WTC11 (cell line): Measurements from ENCODE around the gene KCNIP4. TPM values are rescaled to one million over a fixed set of nuclear protein-coding genes. Genes with fewer than 3 reads are reported as not detected.

Experiments
- ATAC-seq: fragments of 200-7000 bp; cut with Tn5 transposase; 2 replicates; pipeline ENCODE4 v1.10.0; 2021; ENCODE audit warnings: mild to moderate bottlenecking, moderate library complexity
- CTCF ChIA-PET: fragments of 300-600 bp; sonication (Branson Sonifier 250); formaldehyde crosslinking; loops from one replicate; lab custom pipeline; 2021; ENCODE audit warnings: antibody characterized with exemption; lab: Charles Lee
- POLR2A ChIA-PET: fragments of 350-600 bp; sonication (Branson Sonifier 250); formaldehyde crosslinking; loops from one replicate; lab custom pipeline; 2021; ENCODE audit warnings: antibody characterized with exemption; lab: Charles Lee
- DNase-seq: peaks from one replicate; pipeline ENCODE4 v3.0.0; 2021; ENCODE audit warnings: low spot score
- H3K27ac Mint-ChIP-seq: 2 replicates; pipeline ENCODE4 v1.8.0; 2021; ENCODE audit warnings: mixed read lengths
- H3K27me3 Mint-ChIP-seq: 2 replicates; pipeline ENCODE4 v1.8.0; 2021; ENCODE audit warnings: low read depth, mild to moderate bottlenecking, moderate library complexity, mixed read lengths
- H3K36me3 Mint-ChIP-seq: 2 replicates; pipeline ENCODE4 v1.8.0; 2021; ENCODE audit warnings: mixed read lengths
- H3K4me1 Mint-ChIP-seq: 2 replicates; pipeline ENCODE4 v1.8.0; 2022; ENCODE audit warnings: mixed read lengths
- H3K4me3 Mint-ChIP-seq: 2 replicates; pipeline ENCODE4 v1.8.0; 2021; ENCODE audit warnings: mild to moderate bottlenecking, moderate library complexity, mixed read lengths
- H3K9me3 Mint-ChIP-seq: 2 replicates; pipeline ENCODE4 v1.8.0; 2021; ENCODE audit warnings: mixed read lengths
- AR ChIP-seq: fragments of 250-450 bp; sonication (Bioruptor Pico); IDR thresholded peaks from 2 replicates; pipeline ENCODE4 v1.9.0; 2021; ENCODE audit warnings: mild to moderate bottlenecking
- CTCF ChIP-seq: fragments of 200-600 bp; IDR thresholded peaks from 2 replicates; pipeline ENCODE4 v1.8.0; 2022; ENCODE audit warnings: antibody characterized with exemption
- E2F4 ChIP-seq: sonication (generic); formaldehyde crosslinking; IDR thresholded peaks from 2 replicates; pipeline ENCODE4 v1.8.1; 2022; ENCODE audit warnings: low read depth, mild to moderate bottlenecking, moderate library complexity, missing genetic modification reagents, borderline replicate concordance
- FOXK1 ChIP-seq: sonication (generic); formaldehyde crosslinking; IDR thresholded peaks from 2 replicates; pipeline ENCODE4 v1.8.0; 2022; ENCODE audit warnings: mild to moderate bottlenecking, moderate library complexity, missing genetic modification reagents
- IRF1 ChIP-seq: sonication (generic); formaldehyde crosslinking; IDR thresholded peaks from 2 replicates; pipeline ENCODE4 v1.8.0; 2023; ENCODE audit warnings: missing genetic modification reagents
- JUN ChIP-seq: sonication (generic); formaldehyde crosslinking; IDR thresholded peaks from 2 replicates; pipeline ENCODE4 v1.8.0; 2023; ENCODE audit warnings: mild to moderate bottlenecking, missing genetic modification reagents
- KAT7 ChIP-seq: sonication (generic); formaldehyde crosslinking; IDR thresholded peaks from 2 replicates; pipeline ENCODE4 v1.8.1; 2023; ENCODE audit warnings: missing genetic modification reagents, mild to moderate bottlenecking, borderline replicate concordance
- MLX ChIP-seq: sonication (generic); formaldehyde crosslinking; IDR thresholded peaks from 2 replicates; pipeline ENCODE4 v1.8.1; 2023; ENCODE audit warnings: mild to moderate bottlenecking, missing genetic modification reagents, moderate library complexity
- MYBL2 ChIP-seq: sonication (generic); formaldehyde crosslinking; IDR thresholded peaks from 2 replicates; pipeline ENCODE4 v1.8.1; 2023; ENCODE audit warnings: mild to moderate bottlenecking, moderate library complexity, missing genetic modification reagents
- NFYB ChIP-seq: sonication (generic); formaldehyde crosslinking; conservative IDR thresholded peaks from 2 replicates; pipeline ENCODE4 v1.8.0; 2022; ENCODE audit warnings: low read depth, missing genetic modification reagents
- NR2C2 ChIP-seq: sonication (generic); formaldehyde crosslinking; IDR thresholded peaks from 2 replicates; pipeline ENCODE4 v1.8.0; 2022; ENCODE audit warnings: mild to moderate bottlenecking, missing genetic modification reagents
- NR3C1 ChIP-seq: sonication (generic); formaldehyde crosslinking; conservative IDR thresholded peaks from 2 replicates; pipeline ENCODE4 v1.8.1; 2023; ENCODE audit warnings: low read depth, mild to moderate bottlenecking, missing genetic modification reagents
- USF1 ChIP-seq: sonication (generic); formaldehyde crosslinking; IDR thresholded peaks from 2 replicates; pipeline ENCODE4 v1.8.0; 2022; ENCODE audit warnings: mild to moderate bottlenecking, missing genetic modification reagents
- ZBTB43 ChIP-seq: sonication (generic); formaldehyde crosslinking; IDR thresholded peaks from 2 replicates; pipeline ENCODE4 v1.8.1; 2023; ENCODE audit warnings: mild to moderate bottlenecking, missing genetic modification reagents
- ZNF138 ChIP-seq: sonication (generic); formaldehyde crosslinking; conservative IDR thresholded peaks from 2 replicates; pipeline ENCODE4 v1.8.1; 2022; ENCODE audit warnings: mild to moderate bottlenecking, moderate library complexity, missing genetic modification reagents
- ZNF263 ChIP-seq: sonication (generic); formaldehyde crosslinking; IDR thresholded peaks from 2 replicates; pipeline ENCODE4 v1.8.1; 2022; ENCODE audit warnings: low read depth, mild to moderate bottlenecking, moderate library complexity, missing genetic modification reagents
- ZNF423 ChIP-seq: fragments of 250-450 bp; sonication (Bioruptor Pico); IDR thresholded peaks from 2 replicates; pipeline ENCODE4 v2.1.2; 2022; ENCODE audit warnings: mild to moderate bottlenecking, moderate library complexity
- ZNF512 ChIP-seq: sonication (generic); formaldehyde crosslinking; IDR thresholded peaks from 2 replicates; pipeline ENCODE4 v1.8.1; 2022; ENCODE audit warnings: missing genetic modification reagents, borderline replicate concordance
- ZSCAN18 ChIP-seq: fragments of 250-450 bp; sonication (Bioruptor Pico); IDR thresholded peaks from 2 replicates; pipeline ENCODE4 v2.1.2; 2022; ENCODE audit warnings: mild to moderate bottlenecking, moderate library complexity
- total RNA-seq: library from RNA; stranded (reverse); gene quantifications from 3 replicates; pipeline ENCODE4 v1.2.3, GENCODE V29; 2021

The KCNIP4 gene
- total RNA-seq, 1 experiment from 2014 or later, result not detected

- no peak for TF ChIP-seq ZBTB43
Measured at GRCh38 chr4:21450331-21450730, 498.2 kb downstream of the KCNIP4 start (continued).

GRCh38 chr4:21447301-21448054, 501.1 kb downstream of the KCNIP4 start:
- Mint-ChIP-seq H3K27me3 (no peaks in the 10 kb centered on the region; the same call in 1 of the 2 replicates), H3K36me3 (no peaks in the 10 kb centered on the region), H3K9me3 (0 out of 2 replicates have a peak, but pooled peaks cover 4% of the 10 kb centered on the region), H3K27ac (no peak overlapping the region)
- no peak for DNase-seq
- CTCF ChIA-PET, result interaction anchor here (0.7 to 1.4 kb wide), 4 partner anchors 22 to 674 kb away, joined by 3 to 6 read pairs (median 4); no protein-coding TSS in a partner anchor
- POLR2A ChIA-PET, result no interaction called here
- no peak for TF ChIP-seq E2F4 (CRISPR knock-in tag)
- TF ChIP-seq NR3C1 (CRISPR knock-in tag), result no peak
- no peak for TF ChIP-seq ZNF138 (CRISPR knock-in tag)
- no peak for TF ChIP-seq MLX (CRISPR knock-in tag)
- TF ChIP-seq KAT7, result no peak
- TF ChIP-seq CTCF, result no peak
- TF ChIP-seq FOXK1, result no peak
- no peak for TF ChIP-seq IRF1 (CRISPR knock-in tag)
- TF ChIP-seq ZNF423 (CRISPR knock-in tag), result no peak
- no peak for TF ChIP-seq NR2C2 (CRISPR knock-in tag)
- TF ChIP-seq NFYB (CRISPR knock-in tag), result no peak
- no peak for TF ChIP-seq AR (CRISPR knock-in tag)
- TF ChIP-seq USF1 (CRISPR knock-in tag), result no peak
- no peak for TF ChIP-seq ZBTB43
- TF ChIP-seq ZNF512 (CRISPR knock-in tag), result no peak
- no peak for TF ChIP-seq ZSCAN18 (CRISPR knock-in tag)
- TF ChIP-seq MYBL2, result no peak
- TF ChIP-seq JUN (CRISPR knock-in tag), result no peak
- TF ChIP-seq ZNF263 (CRISPR knock-in tag), result no peak
- TF ChIP-seq, all 79 proteins: peak for 0
- H3K4me1 Mint-ChIP-seq, result no peaks in the 10 kb centered on the region
- H3K4me3 Mint-ChIP-seq, result no peak overlapping the region
- ATAC-seq, result peak; percentile 53
